Vagina (tissue), 2 donors: Measurements from ENCODE around the gene CAMTA2. TPM values are rescaled to one million over a fixed set of nuclear protein-coding genes. Genes with fewer than 3 reads are reported as not detected.

Source experiments
- DNase-seq, 2 donors: peaks; one replicate each; pipeline ENCODE4 v3.0.0-alpha.2; 2017; ENCODE audit errors: extremely low spot score in 2 of 2
- H3K27ac ChIP-seq: fragments of 200-600 bp; sonication (generic); one replicate; pipeline ENCODE4 v1.5.1; 2019
- H3K27me3 ChIP-seq: fragments of 200-600 bp; sonication (generic); one replicate; pipeline ENCODE4 v1.5.1; 2019
- H3K36me3 ChIP-seq, 2 donors: fragments of 200-600 bp; sonication (generic); one replicate each; pipeline ENCODE4 v1.5.1; 2017 to 2019
- H3K4me1 ChIP-seq: fragments of 200-600 bp; sonication (generic); one replicate; pipeline ENCODE4 v1.5.1; 2019
- H3K4me3 ChIP-seq, 2 donors: fragments of 200-600 bp; sonication (generic); 1 replicate in 1 of 2; 2 replicates in 1 of 2; pipeline ENCODE4 v1.5.1; 2016 to 2019
- H3K9me3 ChIP-seq: fragments of 200-600 bp; sonication (generic); one replicate; pipeline ENCODE4 v1.5.1; 2019
- POLR2A ChIP-seq, 2 donors: fragments of 450-650 bp; IDR thresholded peaks; one replicate each; pipeline ENCODE4 v1.6.1; 2017; ENCODE audit warnings: antibody characterized with exemption in 2 of 2, mild to moderate bottlenecking in 2 of 2, moderate library complexity in 2 of 2
- POLR2AphosphoS5 ChIP-seq, 2 donors: sonication (generic); formaldehyde crosslinking; IDR thresholded peaks; one replicate each; pipeline ENCODE4 v1.9.0; 2017; ENCODE audit warnings: antibody characterized with exemption in 2 of 2, mild to moderate bottlenecking in 2 of 2, low read depth in 1 of 2; ENCODE audit not compliant: insufficient read depth in 1 of 2
- intact Hi-C: fragments of 100-400 bp; cut with DNase I; formaldehyde crosslinking; loops from one replicate; pipeline ENCODE4 v1.15.1; 2023
- microRNA-seq: library from miRNA; unstranded; fragments of <30 nt; microRNA quantifications from one replicate; pipeline ENCODE4, GENCODE V29; 2017; ENCODE audit warnings: borderline number of aligned reads, borderline replicate concordance
- small RNA-seq: library from RNA; depleted of rRNA; stranded (forward); fragments of <200 nt; gene quantifications from one replicate; pipeline ENCODE3, GENCODE V24; 2016
- total RNA-seq: library from RNA; depleted of rRNA; stranded (reverse); fragments of >200 nt; gene quantifications from one replicate; pipeline ENCODE4 v1.2.3, GENCODE V29; 2016
- TF ChIP-seq, protein P1 (sequence below), 3 experiments: fragments of 450-650 bp in 2 of 3; fragments of 200-600 bp in 1 of 3; sonication (generic) in 1 of 3; IDR thresholded peaks; one replicate each; pipeline ENCODE4 v1.5.1; 2017 to 2019; ENCODE audit warnings: antibody characterized with exemption in 3 of 3, mild to moderate bottlenecking in 2 of 3, moderate library complexity in 2 of 3

Gene CAMTA2
- total RNA-seq, 1 donor from 2014 or later: 36.3 TPM

DNA sequence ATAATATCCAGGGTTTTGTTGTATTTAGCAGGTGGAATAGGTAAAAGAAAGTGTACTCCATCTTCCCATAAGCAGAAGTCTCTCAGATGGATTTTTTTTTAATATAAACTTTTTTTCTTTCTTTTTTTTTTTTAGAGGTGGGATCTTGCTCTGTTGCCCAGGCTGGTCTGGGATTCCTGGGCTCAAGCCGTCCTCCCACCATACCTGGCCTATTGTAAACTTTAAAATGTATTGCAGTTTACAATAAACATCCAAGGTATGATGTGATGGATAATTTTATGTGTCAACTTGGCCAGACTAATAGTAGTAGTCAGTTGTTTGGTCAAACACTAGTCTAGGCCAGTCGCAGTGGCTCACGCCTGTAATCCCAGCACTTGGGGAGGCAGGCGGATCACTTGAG, 66.2 kb downstream of the CAMTA2 start:
- TF ChIP-seq, protein P1, sequence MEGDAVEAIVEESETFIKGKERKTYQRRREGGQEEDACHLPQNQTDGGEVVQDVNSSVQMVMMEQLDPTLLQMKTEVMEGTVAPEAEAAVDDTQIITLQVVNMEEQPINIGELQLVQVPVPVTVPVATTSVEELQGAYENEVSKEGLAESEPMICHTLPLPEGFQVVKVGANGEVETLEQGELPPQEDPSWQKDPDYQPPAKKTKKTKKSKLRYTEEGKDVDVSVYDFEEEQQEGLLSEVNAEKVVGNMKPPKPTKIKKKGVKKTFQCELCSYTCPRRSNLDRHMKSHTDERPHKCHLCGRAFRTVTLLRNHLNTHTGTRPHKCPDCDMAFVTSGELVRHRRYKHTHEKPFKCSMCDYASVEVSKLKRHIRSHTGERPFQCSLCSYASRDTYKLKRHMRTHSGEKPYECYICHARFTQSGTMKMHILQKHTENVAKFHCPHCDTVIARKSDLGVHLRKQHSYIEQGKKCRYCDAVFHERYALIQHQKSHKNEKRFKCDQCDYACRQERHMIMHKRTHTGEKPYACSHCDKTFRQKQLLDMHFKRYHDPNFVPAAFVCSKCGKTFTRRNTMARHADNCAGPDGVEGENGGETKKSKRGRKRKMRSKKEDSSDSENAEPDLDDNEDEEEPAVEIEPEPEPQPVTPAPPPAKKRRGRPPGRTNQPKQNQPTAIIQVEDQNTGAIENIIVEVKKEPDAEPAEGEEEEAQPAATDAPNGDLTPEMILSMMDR (IDR thresholded peaks at IDR 0.05): no peak
- no peak for TF ChIP-seq POLR2AphosphoS5 (IDR thresholded peaks at IDR 0.05; ENCODE audit: insufficient read depth in 1 of 2, low read depth in 1 of 2)
- no peak for TF ChIP-seq POLR2A (IDR thresholded peaks at IDR 0.05)
- no peak for DNase-seq
- H3K27ac ChIP-seq: no peak overlapping the region
- no peak overlapping the region for H3K4me3 ChIP-seq
- H3K36me3 ChIP-seq: no peaks in the 10 kb centered on the region
- intact Hi-C loops: no loop called here
- no peaks in the 10 kb centered on the region for H3K4me1 ChIP-seq
- H3K27me3 ChIP-seq: no peaks in the 10 kb centered on the region
- no peaks in the 10 kb centered on the region for H3K9me3 ChIP-seq

DNA sequence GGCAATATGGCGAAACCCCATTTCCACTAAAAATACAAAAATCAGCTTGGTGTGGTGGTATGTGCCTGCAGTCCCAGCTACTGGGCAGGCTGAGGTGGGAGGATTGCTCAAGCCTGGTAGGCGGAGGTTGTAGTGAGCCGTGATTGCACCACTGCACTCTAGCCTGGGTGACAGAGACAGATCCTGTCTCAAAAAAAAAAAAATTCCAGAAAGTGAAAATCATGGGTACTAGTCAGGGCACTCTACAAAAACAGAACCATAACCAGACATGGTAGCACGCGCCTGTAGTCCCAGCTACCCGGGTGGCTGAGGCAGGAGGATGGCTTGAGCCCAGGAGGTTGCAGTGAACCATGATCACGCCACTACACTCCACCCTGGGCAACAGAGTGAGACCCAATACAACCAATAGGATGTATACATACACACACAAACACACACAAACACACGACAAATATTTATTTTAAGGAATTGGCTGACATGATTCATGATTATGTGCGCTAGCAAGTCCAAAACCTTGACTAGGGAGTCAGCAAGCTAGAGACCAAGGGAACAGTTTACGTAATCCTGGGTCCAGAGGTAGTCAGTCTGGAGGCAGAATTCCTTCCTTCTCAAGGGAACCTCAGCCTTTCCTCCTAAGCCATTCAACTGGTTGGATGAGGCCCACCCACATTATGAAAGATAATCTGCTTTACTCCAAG, 67.0 kb downstream of the CAMTA2 start:
- H3K27me3 ChIP-seq: no peaks in the 10 kb centered on the region
- TF ChIP-seq, protein P1 (IDR thresholded peaks at IDR 0.05): no peak
- no peak for TF ChIP-seq POLR2A (IDR thresholded peaks at IDR 0.05)
- TF ChIP-seq POLR2AphosphoS5 (IDR thresholded peaks at IDR 0.05; ENCODE audit: insufficient read depth in 1 of 2, low read depth in 1 of 2): no peak

DNA sequence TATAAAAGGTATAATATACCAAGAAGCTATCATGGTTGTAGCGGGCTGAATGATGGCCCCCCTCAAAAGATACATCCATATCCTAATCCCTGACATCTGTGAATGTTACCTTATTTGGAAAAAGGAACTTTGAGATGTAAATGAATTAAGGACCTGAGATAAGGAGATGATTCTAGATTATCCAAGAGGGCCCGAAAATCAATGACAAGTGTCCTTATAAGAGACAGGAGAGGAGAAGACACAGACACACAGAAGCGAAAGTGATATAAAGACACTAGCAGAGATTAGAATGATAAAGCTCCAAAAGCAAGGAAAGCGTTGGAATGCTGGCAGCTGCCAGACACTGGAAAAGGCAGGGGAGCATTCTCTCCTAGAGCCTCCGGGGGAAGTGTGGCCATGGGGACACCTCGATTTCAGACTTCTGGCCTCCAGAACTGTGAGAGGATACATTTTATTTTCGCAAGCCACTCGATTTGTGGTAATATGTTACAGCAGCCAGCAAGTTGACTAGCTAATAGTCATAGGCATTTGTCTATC, 67.9 kb downstream of the CAMTA2 start:
- Histone ChIP-seq H3K4me1 (no peaks in the 10 kb centered on the region), H3K27ac (no peak overlapping the region), H3K4me3 (no peak overlapping the region), H3K9me3 (no peaks in the 10 kb centered on the region), H3K27me3 (no peaks in the 10 kb centered on the region), H3K36me3 (no peaks in the 10 kb centered on the region)
- DNase-seq: no peak
- intact Hi-C loops: no loop called here
- TF ChIP-seq POLR2A (IDR thresholded peaks at IDR 0.05): no peak
- TF ChIP-seq, protein P1 (IDR thresholded peaks at IDR 0.05): no peak
- TF ChIP-seq POLR2AphosphoS5 (IDR thresholded peaks at IDR 0.05; ENCODE audit: insufficient read depth in 1 of 2, low read depth in 1 of 2): no peak

More for the DNA sequence above, 67.0 kb downstream of the CAMTA2 start:
- Histone ChIP-seq H3K4me3 (no peak overlapping the region), H3K36me3 (no peaks in the 10 kb centered on the region), H3K4me1 (no peaks in the 10 kb centered on the region), H3K9me3 (no peaks in the 10 kb centered on the region), H3K27ac (no peak overlapping the region)
- DNase-seq: no peak
- intact Hi-C loops: no loop called here

Small RNAs within 50 kb of the gene (microRNA-seq; reads per million reads assigned to microRNA genes)
- gene MIR6864 (not detected), gene MIR6865 (not detected)

Small RNAs within 50 kb of the gene (small RNA-seq; reads per million reads assigned to genes)
- gene MIR6864: not detected
- gene MIR6865: 0.26 reads per million

Other genes starting within 250 kb of the CAMTA2 start
- gene ZMYND15, start 247.8 kb downstream of the CAMTA2 start, total RNA-seq: not detected
- 6.4 TPM for gene CXCL16, start 247.7 kb downstream of the CAMTA2 start, total RNA-seq
- gene TM4SF5, start 215.8 kb downstream of the CAMTA2 start, total RNA-seq: not detected
- 12.5 TPM for gene VMO1, start 201.3 kb downstream of the CAMTA2 start, total RNA-seq
- not detected for gene GLTPD2, start 198.7 kb downstream of the CAMTA2 start, total RNA-seq
- gene PSMB6, start 191.5 kb downstream of the CAMTA2 start, total RNA-seq: 110 TPM
- 63.6 TPM for gene PLD2, start 180.5 kb downstream of the CAMTA2 start, total RNA-seq
- 120 TPM for gene MINK1, start 154.3 kb downstream of the CAMTA2 start, total RNA-seq
- gene C17orf107, start 88.1 kb downstream of the CAMTA2 start, total RNA-seq: 1.7 TPM
- gene CHRNE, start 84.6 kb downstream of the CAMTA2 start, total RNA-seq: 0.98 TPM
- gene GP1BA, start 55.4 kb downstream of the CAMTA2 start, total RNA-seq: not detected
- 45.7 TPM for gene SLC25A11, start 47.6 kb downstream of the CAMTA2 start, total RNA-seq
- gene RNF167, start 47.4 kb downstream of the CAMTA2 start, total RNA-seq: 54.3 TPM
- gene PFN1, start 39.1 kb downstream of the CAMTA2 start, total RNA-seq: 811 TPM
- gene ENO3, start 36.6 kb downstream of the CAMTA2 start, total RNA-seq: 5.6 TPM
- 34.6 TPM for gene SPAG7, start 19.9 kb downstream of the CAMTA2 start, total RNA-seq
- gene INCA1, start 9.8 kb upstream of the CAMTA2 start, total RNA-seq: 1.7 TPM
- gene KIF1C, start 10.3 kb upstream of the CAMTA2 start, total RNA-seq: 46.9 TPM
- gene SLC52A1, start 47.8 kb upstream of the CAMTA2 start, total RNA-seq: 0.49 TPM
- gene ZFP3, start 90.8 kb upstream of the CAMTA2 start, total RNA-seq: 3.4 TPM
- gene ZNF232, start 124.2 kb upstream of the CAMTA2 start, total RNA-seq: 4.9 TPM
- 0.49 TPM for gene USP6, start 128.4 kb upstream of the CAMTA2 start, total RNA-seq
- 13.8 TPM for gene ZNF594, start 204.2 kb upstream of the CAMTA2 start, total RNA-seq
- gene SCIMP, start 247.2 kb upstream of the CAMTA2 start, total RNA-seq: 2.2 TPM